ENCODE measurements around the gene PSMA8. TPM values are rescaled to one million over a fixed set of nuclear protein-coding genes. Genes with fewer than 3 reads are reported as not detected.
"Not testable (repeated sequence)": the region's sequence is repeated elsewhere in the genome, so short reads cannot be mapped to it uniquely, and the experiment has no call there.

The PSMA8 gene
- total and polyA plus RNA-seq, 2 of the 8 experiments (the other 6 are each of a cell fraction or from before 2014, with no cell fraction given): not detected

- 0 out of 2 replicates have a peak overlapping the region, but pooled peaks have one; percentile 4 for H2AFZ ChIP-seq (ENCODE audit: low read length)
- H3K79me1 ChIP-seq (ENCODE audit: low read depth, low read length); H4K8ac ChIP-seq (ENCODE audit: extremely low read depth, insufficient read depth, low read length); H3K27ac ChIP-seq (ENCODE audit: low read depth, low read length); DNase-seq (ENCODE audit: low read depth in 1 of 2, low spot score in 2 of 2); H3K79me2 ChIP-seq (ENCODE audit: control insufficient read depth in 1 of 2, insufficient read depth in 2 of 2, low read length in 2 of 2); H4K91ac ChIP-seq (replicated peaks; ENCODE audit: insufficient read length, low read length); H3K18ac ChIP-seq (ENCODE audit: extremely low read depth, low read length); H3K23ac ChIP-seq (ENCODE audit: insufficient read length); H3K4ac ChIP-seq (replicated peaks; ENCODE audit: insufficient read length, low read depth, low read length); H2BK120ac ChIP-seq (replicated peaks; ENCODE audit: low read depth, low read length); H2BK20ac ChIP-seq (ENCODE audit: low read length); FAIRE-seq; CTCF ChIA-PET (ENCODE audit: partially characterized antibody); H3K9ac ChIP-seq (replicated peaks in 1 of 4; ENCODE audit: extremely low read depth in 1 of 4, low read depth in 3 of 4, low read length in 3 of 4); H2BK5ac ChIP-seq (ENCODE audit: low read depth, low read length); H3K14ac ChIP-seq (ENCODE audit: insufficient read length); H2BK12ac ChIP-seq (ENCODE audit: low read depth, low read length); H3K27me3 ChIP-seq (replicated peaks in 1 of 4; ENCODE audit: control insufficient read depth in 3 of 4, extremely low read depth in 1 of 4, insufficient read depth in 3 of 4, low read length in 3 of 4); H3K4me3 ChIP-seq (ENCODE audit: extremely low read depth in 1 of 4, insufficient read depth in 2 of 4, low read depth in 3 of 4, low read length in 4 of 4); H3K23me2 ChIP-seq (ENCODE audit: low read depth, low read length); H4K20me1 ChIP-seq (replicated peaks in 1 of 2; ENCODE audit: control insufficient read depth in 1 of 2, insufficient read depth in 2 of 2, low read length in 2 of 2); H4K5ac ChIP-seq (ENCODE audit: insufficient read length, low read depth, low read length); POLR2A ChIA-PET (ENCODE audit: partially characterized antibody); H3K36me3 ChIP-seq (ENCODE audit: control insufficient read depth in 2 of 4, insufficient read depth in 4 of 4, low read length in 3 of 4); H2AK5ac ChIP-seq (ENCODE audit: low read depth, low read length); H3K4me1 ChIP-seq (replicated peaks in 1 of 4; ENCODE audit: control insufficient read depth in 3 of 4, insufficient read depth in 4 of 4, low read length in 3 of 4); H3K4me2 ChIP-seq (ENCODE audit: insufficient read depth in 1 of 2, low read depth in 2 of 2, low read length in 2 of 2); H3K9me3 ChIP-seq (ENCODE audit: insufficient read depth in 2 of 2, low read depth in 1 of 2, low read length in 1 of 2); H2BK15ac ChIP-seq (ENCODE audit: low read length); H3K56ac ChIP-seq (replicated peaks; ENCODE audit: insufficient read length, low read depth, low read length): not testable (repeated sequence)
- 95% methylated on average over 2 of the region's 2 CpGs; no CpG with 5 or more reads in 1 of the 2 experiments for WGBS, 2 experiments (ENCODE audit: extremely low coverage in 1 of 2, insufficient coverage in 1 of 2, insufficient read length in 1 of 2, insufficient replicate concordance in 2 of 2, low coverage in 1 of 2, low lambda C conversion rate in 2 of 2, missing lambda C conversion rate in 1 of 2)
Observed at GRCh38 chr18:26128192-26128591, 5.5 kb upstream of the PSMA8 start.

All from H1 (cell line).